Smooth muscle cell (in vitro differentiated cells): ENCODE measurements around the gene EXT2. TPM values are rescaled to one million over a fixed set of nuclear protein-coding genes. Genes with fewer than 3 reads are reported as not detected.

ENCODE experiments used
- DNase-seq: peaks from one replicate; lab custom pipeline; 2025; ENCODE audit not compliant: unreplicated experiment; lab: John Stamatoyannopoulos, UW
- H2AFZ ChIP-seq: fragments of 200-600 bp; sonication (generic); 2 replicates; pipeline ENCODE4 v1.6.0; 2016; ENCODE audit warnings: antibody characterized with exemption, low read depth, mild to moderate bottlenecking
- H3F3A ChIP-seq: fragments of 200-600 bp; sonication (generic); 2 replicates; pipeline ENCODE4 v1.6.0; 2017; ENCODE audit warnings: antibody characterized with exemption, low read depth
- H3K27ac ChIP-seq: fragments of 200-600 bp; sonication (generic); 2 replicates; pipeline ENCODE4 v1.5.1; 2016; ENCODE audit warnings: low read depth, mild to moderate bottlenecking
- H3K27me3 ChIP-seq: fragments of 200-600 bp; sonication (generic); 2 replicates; pipeline ENCODE4 v1.6.1; 2016; ENCODE audit warnings: low read depth, mild to moderate bottlenecking
- H3K36me3 ChIP-seq: fragments of 200-600 bp; sonication (generic); 2 replicates; pipeline ENCODE4 v1.5.1; 2016; ENCODE audit warnings: low read depth
- H3K4me1 ChIP-seq: fragments of 200-600 bp; sonication (generic); 2 replicates; pipeline ENCODE4 v1.5.1; 2016; ENCODE audit warnings: low read depth
- H3K4me2 ChIP-seq: fragments of 200-600 bp; sonication (generic); 2 replicates; pipeline ENCODE4 v1.6.0; 2016; ENCODE audit warnings: mild to moderate bottlenecking
- H3K4me3 ChIP-seq: fragments of 200-600 bp; sonication (generic); 2 replicates; pipeline ENCODE4 v1.5.1; 2016; ENCODE audit warnings: mild to moderate bottlenecking
- H3K79me2 ChIP-seq: fragments of 200-600 bp; sonication (generic); 2 replicates; pipeline ENCODE4 v1.6.0; 2016; ENCODE audit warnings: low read depth, mild to moderate bottlenecking
- H3K9ac ChIP-seq: fragments of 200-600 bp; sonication (generic); 2 replicates; pipeline ENCODE4 v1.6.0; 2016; ENCODE audit warnings: low read depth
- H3K9me3 ChIP-seq: fragments of 200-600 bp; sonication (generic); replicated peaks from 2 replicates; pipeline ENCODE4 v1.5.1; 2016; ENCODE audit warnings: low read depth
- H4K20me1 ChIP-seq: fragments of 200-600 bp; sonication (generic); 2 replicates; pipeline ENCODE4 v1.6.0; 2016; ENCODE audit warnings: low read depth
- WGBS: methylation state at CpG from one replicate; pipeline ENCODE4 v1.1.7; 2016; ENCODE audit warnings: low lambda C conversion rate; 5-methylcytosine and 5-hydroxymethylcytosine counted together
- polyA plus RNA-seq: library from polyadenylated mRNA; unstranded; fragments of >200 nt; fragmentation: Nextera tagmentation; extraction: Ambion mirVana; gene quantifications from 2 replicates; pipeline ENCODE4 v1.2.1, GENCODE V29; 2016
- total RNA-seq: library from RNA; depleted of rRNA; stranded (reverse); fragments of >200 nt; gene quantifications from 2 replicates; pipeline ENCODE4 v1.2.3, GENCODE V29; 2014
- TF ChIP-seq, protein P1 (sequence below): fragments of 200-600 bp; sonication (generic); IDR thresholded peaks from 2 replicates; pipeline ENCODE4 v1.5.1; 2017; ENCODE audit warnings: borderline replicate concordance, mild to moderate bottlenecking, antibody characterized with exemption; ENCODE audit not compliant: insufficient read depth, poor library complexity, severe bottlenecking

Gene EXT2
- total and polyA plus RNA-seq, 2 experiments from 2014 or later, result 87.6 to 144 TPM

DNA sequence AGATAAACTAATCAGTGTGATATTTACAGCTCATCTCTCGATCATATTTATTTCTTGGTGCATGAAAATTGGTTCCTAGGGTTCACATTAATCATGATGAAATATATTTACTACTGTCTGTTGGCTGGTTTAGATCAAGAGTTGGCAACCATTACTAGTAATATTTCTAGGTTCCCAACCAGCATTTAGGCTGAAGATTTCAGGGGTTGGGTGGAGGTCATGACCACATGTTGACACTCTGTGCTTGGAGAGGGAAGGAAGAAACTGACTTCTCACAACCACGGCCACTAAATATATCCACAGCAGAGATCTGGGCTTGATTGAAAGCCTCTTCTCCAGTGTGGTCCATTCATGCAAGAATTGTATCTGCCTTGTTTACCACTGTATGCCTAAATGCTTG lies 126.5 kb downstream of the EXT2 start:
- 98% methylated on average over 2 of the region's 2 CpGs for WGBS

DNA sequence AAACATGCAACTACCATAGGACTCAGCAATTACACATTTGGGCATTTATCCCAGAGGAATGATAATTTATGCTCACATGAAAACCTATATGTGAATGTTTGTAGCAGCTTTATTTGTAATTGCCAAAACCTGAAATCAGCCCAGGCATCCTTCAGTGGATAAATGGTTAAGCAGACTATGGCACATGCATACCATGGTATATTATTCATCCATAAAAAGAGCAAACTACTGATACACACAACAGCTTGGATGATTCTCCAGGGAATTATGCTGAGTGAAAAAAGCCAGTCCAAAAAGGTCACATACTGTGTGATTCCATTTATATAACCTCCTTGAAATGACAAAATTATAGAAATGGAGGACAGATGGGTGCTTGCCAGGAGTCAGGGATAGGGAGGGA lies 127.8 kb downstream of the EXT2 start:
- Histone ChIP-seq H3K79me2 (no peaks in the 10 kb centered on the region), H3K4me3 (no peak overlapping the region), H3F3A (no peaks in the 10 kb centered on the region), H3K9ac (no peak overlapping the region), H2AFZ (no peak overlapping the region), H3K9me3 (no peaks in the 10 kb centered on the region), H3K27ac (no peak overlapping the region), H3K4me2 (no peak overlapping the region), H3K4me1 (no peaks in the 10 kb centered on the region), H4K20me1 (peaks cover 9% of the 10 kb centered on the region), H3K36me3 (no peaks in the 10 kb centered on the region), H3K27me3 (no peaks in the 10 kb centered on the region)
- TF ChIP-seq, protein P1, sequence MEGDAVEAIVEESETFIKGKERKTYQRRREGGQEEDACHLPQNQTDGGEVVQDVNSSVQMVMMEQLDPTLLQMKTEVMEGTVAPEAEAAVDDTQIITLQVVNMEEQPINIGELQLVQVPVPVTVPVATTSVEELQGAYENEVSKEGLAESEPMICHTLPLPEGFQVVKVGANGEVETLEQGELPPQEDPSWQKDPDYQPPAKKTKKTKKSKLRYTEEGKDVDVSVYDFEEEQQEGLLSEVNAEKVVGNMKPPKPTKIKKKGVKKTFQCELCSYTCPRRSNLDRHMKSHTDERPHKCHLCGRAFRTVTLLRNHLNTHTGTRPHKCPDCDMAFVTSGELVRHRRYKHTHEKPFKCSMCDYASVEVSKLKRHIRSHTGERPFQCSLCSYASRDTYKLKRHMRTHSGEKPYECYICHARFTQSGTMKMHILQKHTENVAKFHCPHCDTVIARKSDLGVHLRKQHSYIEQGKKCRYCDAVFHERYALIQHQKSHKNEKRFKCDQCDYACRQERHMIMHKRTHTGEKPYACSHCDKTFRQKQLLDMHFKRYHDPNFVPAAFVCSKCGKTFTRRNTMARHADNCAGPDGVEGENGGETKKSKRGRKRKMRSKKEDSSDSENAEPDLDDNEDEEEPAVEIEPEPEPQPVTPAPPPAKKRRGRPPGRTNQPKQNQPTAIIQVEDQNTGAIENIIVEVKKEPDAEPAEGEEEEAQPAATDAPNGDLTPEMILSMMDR, result no peak
- DNase-seq, result no peak

More for the DNA sequence above, 126.5 kb downstream of the EXT2 start:
- no peak overlapping the region for H3K4me2 ChIP-seq
- H4K20me1 ChIP-seq, result peaks cover 9% of the 10 kb centered on the region
- DNase-seq, result no peak
- H3F3A ChIP-seq, result no peaks in the 10 kb centered on the region
- no peak overlapping the region for H3K4me3 ChIP-seq
- no peaks in the 10 kb centered on the region for H3K36me3 ChIP-seq
- no peak overlapping the region for H2AFZ ChIP-seq
- no peak overlapping the region for H3K9ac ChIP-seq
- H3K27me3 ChIP-seq, result no peaks in the 10 kb centered on the region
- H3K79me2 ChIP-seq, result no peaks in the 10 kb centered on the region
- TF ChIP-seq, protein P1, result no peak
- H3K9me3 ChIP-seq, result no peaks in the 10 kb centered on the region
- no peak overlapping the region for H3K27ac ChIP-seq
- H3K4me1 ChIP-seq, result no peaks in the 10 kb centered on the region

DNA sequence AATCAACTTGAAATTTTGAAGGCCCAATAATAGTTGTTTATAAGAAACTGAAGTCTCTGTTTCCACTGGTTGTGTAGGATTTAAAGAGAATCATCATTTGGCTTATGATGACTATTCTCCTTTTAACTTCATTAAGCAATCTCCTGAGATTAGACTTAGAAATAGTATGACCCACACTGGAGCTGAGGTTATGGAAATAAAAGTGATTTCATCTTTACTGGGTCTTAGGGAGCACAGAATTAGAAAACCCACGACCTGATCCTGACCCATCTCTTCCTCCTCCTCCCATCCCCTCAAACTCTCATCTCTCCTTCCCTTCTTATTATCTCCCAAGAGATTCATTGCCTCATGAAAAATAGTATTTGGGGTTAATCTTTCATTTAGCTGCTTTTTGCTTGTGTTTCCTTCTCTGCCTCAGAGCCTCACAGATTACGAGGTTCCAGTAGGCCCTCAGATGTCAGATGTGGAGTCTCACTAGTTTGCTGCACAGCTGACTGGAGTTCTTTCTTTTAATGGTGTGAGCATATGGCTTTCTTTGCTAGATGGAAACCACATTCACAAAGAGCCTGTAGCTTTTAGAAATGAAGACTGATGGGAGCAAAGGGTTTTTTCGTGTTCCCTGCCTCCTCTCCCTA lies 129.5 kb downstream of the EXT2 start:
- H4K20me1 ChIP-seq, result peaks cover 9% of the 10 kb centered on the region
- no peak overlapping the region for H2AFZ ChIP-seq
- no peak overlapping the region for H3K4me3 ChIP-seq
- TF ChIP-seq, protein P1, result no peak
- H3K9ac ChIP-seq, result no peak overlapping the region
- no peaks in the 10 kb centered on the region for H3K27me3 ChIP-seq
- no peaks in the 10 kb centered on the region for H3K9me3 ChIP-seq
- WGBS, result 83% methylated on average over 3 of the region's 3 CpGs
- no peak overlapping the region for H3K27ac ChIP-seq
- no peaks in the 10 kb centered on the region for H3K36me3 ChIP-seq
- no peak overlapping the region for H3K4me2 ChIP-seq
- H3K79me2 ChIP-seq, result no peaks in the 10 kb centered on the region
- H3F3A ChIP-seq, result no peaks in the 10 kb centered on the region
- peaks cover 6% of the 10 kb centered on the region for H3K4me1 ChIP-seq
- DNase-seq, result no peak

DNA sequence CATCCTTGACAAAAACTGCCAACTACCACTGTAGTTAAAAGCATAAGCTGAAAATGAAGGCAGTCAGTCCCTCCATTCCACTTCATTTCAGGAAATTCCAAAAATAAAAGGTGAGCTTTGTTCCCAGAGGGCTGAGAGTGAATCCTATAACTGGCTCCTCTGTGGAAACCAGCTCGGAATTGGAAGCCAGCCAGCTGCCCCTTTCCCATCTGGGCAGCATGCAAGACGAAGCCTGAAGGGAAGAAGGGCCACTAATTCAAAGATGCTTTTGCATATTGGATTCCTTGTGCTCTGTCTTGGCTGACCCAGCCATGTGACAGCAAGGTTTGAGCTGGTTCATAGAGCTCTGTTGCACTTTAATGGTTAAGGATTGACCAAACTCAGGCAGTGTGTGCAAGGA lies 131.0 kb downstream of the EXT2 start:
- Histone ChIP-seq H3K4me3 (no peak overlapping the region), H3K27me3 (no peaks in the 10 kb centered on the region), H3K36me3 (no peaks in the 10 kb centered on the region), H3K27ac (no peak overlapping the region), H3K79me2 (no peaks in the 10 kb centered on the region), H2AFZ (no peak overlapping the region), H4K20me1 (peaks cover 1% of the 10 kb centered on the region), H3K4me2 (no peak overlapping the region), H3K4me1 (peaks cover 6% of the 10 kb centered on the region), H3K9ac (no peak overlapping the region), H3F3A (no peaks in the 10 kb centered on the region), H3K9me3 (no peaks in the 10 kb centered on the region)
- TF ChIP-seq, protein P1, result no peak
- 92% methylated on average over 2 of the region's 2 CpGs for WGBS
- DNase-seq, result no peak
